Subcutaneous abdominal adipose tissue (tissue), 5 donors: ENCODE data around the gene GFPT2.
A peak's percentile ranks its signal among the peaks of the same experiment; 100 is the strongest.

Experiments used
- H3K27ac ChIP-seq: one replicate; pipeline ENCODE4 v1.7.0; 2013; ENCODE audit warnings: low read depth, mild to moderate bottlenecking, inconsistent platforms, low read length, moderate library complexity
- H3K27me3 ChIP-seq, 5 donors: one replicate each; pipeline ENCODE4 v1.7.0; 2013; ENCODE audit warnings: low read length in 5 of 5, inconsistent platforms in 1 of 5; ENCODE audit not compliant: control insufficient read depth in 5 of 5, insufficient read depth in 4 of 5
- H3K36me3 ChIP-seq, 5 donors: one replicate each; pipeline ENCODE4 v1.7.0; 2013; ENCODE audit warnings: low read length in 5 of 5; ENCODE audit not compliant: control insufficient read depth in 5 of 5, insufficient read depth in 5 of 5
- H3K4me1 ChIP-seq, 5 donors: one replicate each; pipeline ENCODE4 v1.7.0; 2013; ENCODE audit warnings: low read length in 5 of 5, mild to moderate bottlenecking in 3 of 5, moderate library complexity in 1 of 5; ENCODE audit not compliant: control insufficient read depth in 5 of 5, insufficient read depth in 5 of 5
- H3K4me3 ChIP-seq, 5 donors: one replicate each; pipeline ENCODE4 v1.7.0; 2013; ENCODE audit warnings: low read length in 5 of 5, low read depth in 1 of 5
- H3K9ac ChIP-seq, 5 donors: one replicate each; pipeline ENCODE4 v1.7.0; 2013; ENCODE audit warnings: low read length in 5 of 5, mild to moderate bottlenecking in 4 of 5, moderate library complexity in 3 of 5
- H3K9me3 ChIP-seq, 5 donors: one replicate each; pipeline ENCODE4 v1.7.0; 2013; ENCODE audit warnings: low read length in 5 of 5; ENCODE audit not compliant: control insufficient read depth in 5 of 5
- donor health status: healthy.
- donor health status: healthy.
- donor health status: healthy.
- donor health status: healthy.
- donor health status: healthy.

Gene GFPT2

GRCh38 chr5:180291234-180291940, 61.7 kb downstream of the GFPT2 start:
- Histone ChIP-seq H3K27ac (no peak overlapping the region), H3K4me1 (peaks cover 8 to 28% (median 25%) of the 10 kb centered on the region in 5 donors), H3K27me3 (no peaks in the 10 kb centered on the region), H3K9me3 (no peaks in the 10 kb centered on the region), H3K9ac (peak overlapping the region in 4 of 5 donors; percentile 79 to 85 (median 82)), H3K4me3 (peak overlapping the region in 4 of 5 donors; percentile 75 to 82 (median 77)), H3K36me3 (peaks cover 0 to 4% (median 0%) of the 10 kb centered on the region in 5 donors)

- H3K4me1 ChIP-seq = peaks cover 8 to 28% (median 25%) of the 10 kb centered on the region in 5 donors
- no peak overlapping the region for H3K27ac ChIP-seq
- H3K9ac ChIP-seq = peak overlapping the region; percentile 7 to 75 (median 38)
- no peaks in the 10 kb centered on the region for H3K9me3 ChIP-seq
- no peaks in the 10 kb centered on the region for H3K27me3 ChIP-seq
- peaks cover 0 to 5% (median 0%) of the 10 kb centered on the region in 5 donors for H3K36me3 ChIP-seq
- H3K4me3 ChIP-seq = peak overlapping the region; percentile 27 to 82 (median 75)
These were observed 62.4 kb downstream of the GFPT2 start for GRCh38 chr5:180290568-180291233.

- Histone ChIP-seq H3K4me3 (no peak overlapping the region), H3K36me3 (peaks cover 0 to 5% (median 0%) of the 10 kb centered on the region in 5 donors), H3K9me3 (no peaks in the 10 kb centered on the region), H3K9ac (peak overlapping the region in 1 of 5 donors; percentile 41), H3K4me1 (peaks cover 8 to 28% (median 25%) of the 10 kb centered on the region in 5 donors), H3K27ac (no peak overlapping the region), H3K27me3 (no peaks in the 10 kb centered on the region)
These were observed 63.2 kb downstream of the GFPT2 start for GRCh38 chr5:180289966-180290365.

GRCh38 chr5:180289433-180289832, 63.7 kb downstream of the GFPT2 start:
- H3K4me3 ChIP-seq = no peak overlapping the region
- H3K36me3 ChIP-seq = peaks cover 0 to 5% (median 0%) of the 10 kb centered on the region in 5 donors
- no peak overlapping the region for H3K27ac ChIP-seq
- no peaks in the 10 kb centered on the region for H3K27me3 ChIP-seq
- no peak overlapping the region for H3K9ac ChIP-seq
- H3K4me1 ChIP-seq = peaks cover 8 to 28% (median 25%) of the 10 kb centered on the region in 5 donors
- H3K9me3 ChIP-seq = no peaks in the 10 kb centered on the region

- H3K9ac ChIP-seq = no peak overlapping the region
- H3K27me3 ChIP-seq = no peaks in the 10 kb centered on the region
- no peak overlapping the region for H3K4me3 ChIP-seq
- H3K4me1 ChIP-seq = peaks cover 6 to 22% (median 17%) of the 10 kb centered on the region in 5 donors
- H3K27ac ChIP-seq = no peak overlapping the region
- H3K9me3 ChIP-seq = no peaks in the 10 kb centered on the region
- peaks cover 0 to 10% (median 5%) of the 10 kb centered on the region in 5 donors for H3K36me3 ChIP-seq
These were observed 65.3 kb downstream of the GFPT2 start for GRCh38 chr5:180287868-180288267.

- Histone ChIP-seq H3K9ac (no peak overlapping the region), H3K27ac (no peak overlapping the region), H3K9me3 (no peaks in the 10 kb centered on the region), H3K4me3 (no peak overlapping the region), H3K4me1 (peaks cover 6 to 19% (median 12%) of the 10 kb centered on the region in 5 donors), H3K36me3 (peaks cover 0 to 15% (median 6%) of the 10 kb centered on the region in 5 donors), H3K27me3 (no peaks in the 10 kb centered on the region)
These were observed 65.7 kb downstream of the GFPT2 start for GRCh38 chr5:180287404-180287803.

- Histone ChIP-seq H3K4me1 (peaks cover 0 to 4% (median 3%) of the 10 kb centered on the region in 5 donors), H3K36me3 (peaks cover 0 to 40% (median 22%) of the 10 kb centered on the region in 5 donors), H3K4me3 (no peak overlapping the region), H3K27me3 (no peaks in the 10 kb centered on the region), H3K27ac (no peak overlapping the region), H3K9ac (no peak overlapping the region), H3K9me3 (no peaks in the 10 kb centered on the region)
These were observed 69.0 kb downstream of the GFPT2 start for GRCh38 chr5:180284149-180284548.

- Histone ChIP-seq H3K36me3 (peaks cover 0 to 45% (median 25%) of the 10 kb centered on the region in 5 donors), H3K9ac (no peak overlapping the region), H3K4me1 (peaks cover 0 to 4% (median 3%) of the 10 kb centered on the region in 5 donors), H3K27ac (no peak overlapping the region), H3K4me3 (no peak overlapping the region), H3K27me3 (no peaks in the 10 kb centered on the region), H3K9me3 (peaks cover 0 to 1% (median 0%) of the 10 kb centered on the region in 5 donors)
These were observed 70.0 kb downstream of the GFPT2 start for GRCh38 chr5:180283026-180283615.

- Histone ChIP-seq H3K9me3 (peaks cover 0 to 4% (median 0%) of the 10 kb centered on the region in 5 donors), H3K4me3 (no peak overlapping the region), H3K9ac (no peak overlapping the region), H3K27me3 (no peaks in the 10 kb centered on the region), H3K36me3 (peaks cover 6 to 53% (median 32%) of the 10 kb centered on the region in 5 donors), H3K27ac (no peak overlapping the region), H3K4me1 (peaks cover 0 to 4% (median 3%) of the 10 kb centered on the region in 5 donors)
These were observed 70.9 kb downstream of the GFPT2 start for GRCh38 chr5:180282281-180282680.
